GM18505 (cell line): ENCODE measurements around the gene GMCL1.
"Not testable (repeated sequence)": the region's sequence is repeated elsewhere in the genome, so short reads cannot be mapped to it uniquely, and the experiment has no call there.

Source experiments
- ATAC-seq: cut with Tn5 transposase; IDR thresholded peaks from one replicate; pipeline ENCODE4 v1.9.1; 2021; ENCODE audit not compliant: unreplicated experiment
- POLR2A ChIP-seq: IDR thresholded peaks from 4 replicates; pipeline ENCODE4 v1.6.1; 2011; ENCODE audit warnings: borderline replicate concordance; ENCODE audit not compliant: insufficient read depth, insufficient read length; ENCODE audit errors: extremely low read depth

GMCL1 gene

GRCh38 chr2:69848186-69848790 lies 18.8 kb downstream of the GMCL1 start:
- ATAC-seq = no peak
- no peak for TF ChIP-seq POLR2A

GRCh38 chr2:69858261-69858660 lies 28.8 kb downstream of the GMCL1 start:
- ATAC-seq = no peak
- TF ChIP-seq POLR2A = no peak

GRCh38 chr2:69863298-69863697 lies 33.8 kb downstream of the GMCL1 start:
- no peak for TF ChIP-seq POLR2A
- no peak for ATAC-seq

- no peak for ATAC-seq
- TF ChIP-seq POLR2A = no peak
Measured at GRCh38 chr2:69888451-69888850, 59.0 kb downstream of the GMCL1 start.

GRCh38 chr2:69889302-69889701 lies 59.8 kb downstream of the GMCL1 start:
- no peak for ATAC-seq
- no peak for TF ChIP-seq POLR2A

- ATAC-seq = no peak
- TF ChIP-seq POLR2A = no peak
Measured at GRCh38 chr2:69890881-69891280, 61.4 kb downstream of the GMCL1 start.

- ATAC-seq = not testable (repeated sequence)
Measured at GRCh38 chr2:69892838-69893424, 63.5 kb downstream of the GMCL1 start.

- ATAC-seq = peak; percentile 76
Measured at GRCh38 chr2:69893684-69894551, 64.5 kb downstream of the GMCL1 start, which contains the start of gene SNRNP27. TSS of gene SNRNP27 (plus strand) at chr2:69893956. CDS start at chr2:69893985, 29 bp downstream.

GRCh38 chr2:69894737-69895136 lies 65.3 kb downstream of the GMCL1 start:
- ATAC-seq = not testable (repeated sequence)

More at GRCh38 chr2:69893684-69894551, 64.5 kb downstream of the GMCL1 start, which contains the start of gene SNRNP27:
- peak; percentile 79 for TF ChIP-seq POLR2A

- no peak for TF ChIP-seq POLR2A
- ATAC-seq = no peak
Measured at GRCh38 chr2:69902213-69902922, 72.9 kb downstream of the GMCL1 start.

- no peak for ATAC-seq
- no peak for TF ChIP-seq POLR2A
Measured at GRCh38 chr2:69907216-69907615, 77.8 kb downstream of the GMCL1 start.

- TF ChIP-seq POLR2A = no peak
- no peak for ATAC-seq
Measured at GRCh38 chr2:69911985-69912563, 82.6 kb downstream of the GMCL1 start.
